ENCODE measurements around the gene LRRFIP2.

DNA sequence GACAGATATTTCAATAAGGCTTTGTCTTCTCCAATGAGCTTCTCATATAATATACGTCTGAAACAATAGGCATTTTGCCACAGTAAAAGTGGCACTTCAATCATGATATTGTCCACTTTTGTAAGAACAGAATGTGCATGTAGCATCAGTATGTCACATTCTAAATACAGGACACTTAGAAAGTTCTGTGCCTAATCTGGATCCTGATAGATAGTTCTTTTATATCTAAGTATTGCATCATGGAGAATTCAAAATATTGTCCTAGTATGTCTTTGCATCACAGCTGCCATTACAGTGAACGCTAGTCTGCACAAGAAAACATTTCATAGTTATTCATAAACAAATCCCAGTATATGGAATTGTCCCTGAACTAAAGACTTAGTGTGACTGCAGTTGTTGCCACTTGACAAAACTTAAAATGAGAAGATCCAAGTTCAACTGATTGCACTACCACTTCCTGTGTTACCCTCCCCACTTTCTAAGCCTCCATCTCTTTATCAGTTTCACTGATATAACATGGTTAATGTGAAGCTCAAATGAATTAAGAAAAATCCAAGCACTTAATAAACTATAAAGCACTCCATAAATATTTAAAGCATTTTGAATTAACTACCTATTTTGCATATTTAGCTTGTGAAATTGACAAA, 19.6 kb downstream of the LRRFIP2 start:
- TF ChIP-seq, protein P1, sequence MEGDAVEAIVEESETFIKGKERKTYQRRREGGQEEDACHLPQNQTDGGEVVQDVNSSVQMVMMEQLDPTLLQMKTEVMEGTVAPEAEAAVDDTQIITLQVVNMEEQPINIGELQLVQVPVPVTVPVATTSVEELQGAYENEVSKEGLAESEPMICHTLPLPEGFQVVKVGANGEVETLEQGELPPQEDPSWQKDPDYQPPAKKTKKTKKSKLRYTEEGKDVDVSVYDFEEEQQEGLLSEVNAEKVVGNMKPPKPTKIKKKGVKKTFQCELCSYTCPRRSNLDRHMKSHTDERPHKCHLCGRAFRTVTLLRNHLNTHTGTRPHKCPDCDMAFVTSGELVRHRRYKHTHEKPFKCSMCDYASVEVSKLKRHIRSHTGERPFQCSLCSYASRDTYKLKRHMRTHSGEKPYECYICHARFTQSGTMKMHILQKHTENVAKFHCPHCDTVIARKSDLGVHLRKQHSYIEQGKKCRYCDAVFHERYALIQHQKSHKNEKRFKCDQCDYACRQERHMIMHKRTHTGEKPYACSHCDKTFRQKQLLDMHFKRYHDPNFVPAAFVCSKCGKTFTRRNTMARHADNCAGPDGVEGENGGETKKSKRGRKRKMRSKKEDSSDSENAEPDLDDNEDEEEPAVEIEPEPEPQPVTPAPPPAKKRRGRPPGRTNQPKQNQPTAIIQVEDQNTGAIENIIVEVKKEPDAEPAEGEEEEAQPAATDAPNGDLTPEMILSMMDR (IDR thresholded peaks at IDR 0.05; ENCODE audit: insufficient read depth, low read length), result no peak
- TF ChIP-seq SPI1 (IDR thresholded peaks at IDR 0.05; ENCODE audit: borderline replicate concordance, low read depth) (no peak), GABPA (IDR thresholded peaks at IDR 0.05; ENCODE audit: low read depth) (no peak), POLR2AphosphoS5 (IDR thresholded peaks at IDR 0.05; ENCODE audit: low read depth) (no peak)

All from HL-60 (cell line).